HuH-7 (cell line): Measurements from ENCODE around the gene FAH.

Experiments
- DNase-seq: peaks from one replicate; pipeline ENCODE4 v3.0.0; 2011; ENCODE audit warnings: low spot score

The FAH gene

GRCh38 chr15:80201256-80202015, 48.6 kb downstream of the FAH start:
- DNase-seq = no peak

- no peak for DNase-seq
Measured at GRCh38 chr15:80202016-80202315, 49.2 kb downstream of the FAH start.

- no peak for DNase-seq
Measured at GRCh38 chr15:80202641-80203360, 50.0 kb downstream of the FAH start.

GRCh38 chr15:80203361-80203885, 50.6 kb downstream of the FAH start:
- no peak for DNase-seq

- no peak for DNase-seq
Measured at GRCh38 chr15:80204231-80204630, 51.4 kb downstream of the FAH start.

- DNase-seq = peak; percentile 74
Measured at GRCh38 chr15:80207887-80208286, 55.1 kb downstream of the FAH start.

- DNase-seq = no peak
Measured at GRCh38 chr15:80208758-80209734, 56.2 kb downstream of the FAH start.

- no peak for DNase-seq
Measured at GRCh38 chr15:80210611-80211573, 58.1 kb downstream of the FAH start.

GRCh38 chr15:80211976-80212375, 59.2 kb downstream of the FAH start:
- no peak for DNase-seq

- no peak for DNase-seq
Measured at GRCh38 chr15:80214910-80215309, 62.1 kb downstream of the FAH start.

- DNase-seq = no peak
Measured at GRCh38 chr15:80216141-80216540, 63.3 kb downstream of the FAH start.

GRCh38 chr15:80216911-80217310, 64.1 kb downstream of the FAH start:
- DNase-seq = no peak

- DNase-seq = no peak
Measured at GRCh38 chr15:80217327-80217900, 64.6 kb downstream of the FAH start.

- DNase-seq = no peak
Measured at GRCh38 chr15:80219955-80220354, 67.2 kb downstream of the FAH start.

GRCh38 chr15:80228959-80229610, 76.3 kb downstream of the FAH start:
- DNase-seq = no peak

- no peak for DNase-seq
Measured at GRCh38 chr15:80231371-80231770, 78.6 kb downstream of the FAH start.

GRCh38 chr15:80233581-80233980, 80.8 kb downstream of the FAH start:
- no peak for DNase-seq

GRCh38 chr15:80234883-80235282, 82.1 kb downstream of the FAH start:
- peak; percentile 49 for DNase-seq
